Activated T-cell treated with anti-CD3 and anti-CD28 coated beads for 24 hours (primary cell): ENCODE measurements around the gene EPC1.
"Not testable (repeated sequence)": the region's sequence is repeated elsewhere in the genome, so short reads cannot be mapped to it uniquely, and the experiment has no call there.

Experiments
- DNase-seq: peaks from one replicate; pipeline ENCODE4 v3.0.0-alpha.2; 2020; ENCODE audit warnings: low read depth

Gene EPC1

GRCh38 chr10:32234471-32234870 lies 112.5 kb downstream of the EPC1 start:
- DNase-seq, result no peak

- not testable (repeated sequence) for DNase-seq
These were observed 113.6 kb downstream of the EPC1 start for GRCh38 chr10:32233375-32233774.

GRCh38 chr10:32232378-32232777 lies 114.6 kb downstream of the EPC1 start:
- DNase-seq, result no peak

- DNase-seq, result not testable (repeated sequence)
These were observed 117.2 kb downstream of the EPC1 start for GRCh38 chr10:32229788-32230187.

- DNase-seq, result no peak
These were observed 117.8 kb downstream of the EPC1 start for GRCh38 chr10:32229170-32229569.

DNA sequence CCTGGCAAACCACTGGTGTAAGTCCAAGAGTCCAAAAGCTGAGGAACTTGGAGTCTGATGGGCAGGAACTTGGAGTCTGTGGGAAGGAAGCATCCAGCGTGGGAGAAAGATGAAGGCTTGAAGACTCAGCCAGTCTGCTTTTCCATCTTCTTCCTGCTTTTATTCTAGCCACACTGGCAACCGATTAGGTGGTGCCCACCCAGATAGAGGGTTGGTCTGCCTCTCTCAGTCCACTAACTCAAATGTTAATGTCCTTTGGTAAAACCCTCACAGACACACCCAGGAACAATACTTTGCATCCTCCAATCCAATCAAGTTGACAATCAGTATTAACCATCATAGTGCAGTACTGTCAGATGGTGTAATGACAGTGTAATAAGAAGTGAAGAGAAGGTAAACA lies 119.2 kb downstream of the EPC1 start:
- no peak for DNase-seq

DNA sequence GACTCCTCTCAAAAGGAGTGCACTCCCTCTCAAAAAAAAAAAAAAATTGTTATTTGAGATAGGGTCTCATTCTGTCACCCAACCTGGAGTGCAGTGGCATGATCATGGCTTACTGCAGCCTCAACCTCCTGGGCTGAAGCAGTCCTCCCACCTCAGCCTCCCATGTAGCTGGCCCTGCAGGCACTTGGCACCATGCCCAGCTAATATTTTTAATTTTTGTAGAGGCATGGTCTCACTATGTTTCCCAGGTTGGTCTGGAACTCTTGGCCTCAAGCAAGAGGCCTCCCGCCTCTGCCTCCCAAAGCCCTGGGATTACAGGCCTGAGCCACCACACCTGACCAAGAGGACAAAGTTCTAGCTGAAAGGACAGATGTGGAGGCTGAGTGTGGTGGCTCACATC lies 120.3 kb downstream of the EPC1 start:
- no peak for DNase-seq

- no peak for DNase-seq
These were observed 121.0 kb downstream of the EPC1 start for GRCh38 chr10:32225976-32226375.

DNA sequence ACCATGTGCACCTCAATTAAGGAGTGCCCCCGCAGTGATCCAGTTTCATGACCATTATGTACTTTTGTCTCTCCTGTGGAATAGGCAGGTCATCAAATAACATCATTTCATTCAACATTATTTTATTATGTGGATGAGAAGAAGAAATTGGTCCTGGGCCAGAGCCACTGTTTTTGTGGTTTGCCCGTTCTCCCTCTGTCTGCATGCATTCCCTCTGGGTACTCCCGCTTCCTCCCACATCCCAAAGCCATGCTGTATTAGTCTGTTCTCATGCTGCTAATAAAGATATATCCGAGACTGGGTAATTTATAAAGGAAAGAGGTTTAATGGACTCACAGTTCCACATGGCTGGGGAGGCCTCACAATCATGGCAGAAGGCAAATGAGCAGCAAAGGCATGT lies 124.6 kb downstream of the EPC1 start:
- DNase-seq, result not testable (repeated sequence)

DNA sequence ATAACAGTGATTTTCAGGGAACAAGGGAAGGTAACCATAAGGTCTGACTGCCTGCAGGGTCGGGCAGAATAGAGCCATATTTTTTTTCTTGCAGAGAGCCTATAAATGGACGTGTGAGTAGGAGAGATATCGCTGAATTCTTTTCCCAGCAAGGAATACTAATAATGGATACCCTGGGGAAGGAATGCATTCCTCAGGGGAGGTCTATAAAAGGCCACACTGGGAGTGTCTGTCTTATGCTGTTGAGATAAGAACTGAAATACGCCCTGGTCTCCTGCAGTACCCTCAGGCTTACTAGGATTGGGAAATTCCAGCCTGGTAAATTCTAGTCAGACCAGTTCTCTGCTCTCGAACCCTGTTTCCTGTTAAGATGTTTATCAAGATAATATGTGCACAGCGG lies 127.8 kb downstream of the EPC1 start:
- DNase-seq, result not testable (repeated sequence)

DNA sequence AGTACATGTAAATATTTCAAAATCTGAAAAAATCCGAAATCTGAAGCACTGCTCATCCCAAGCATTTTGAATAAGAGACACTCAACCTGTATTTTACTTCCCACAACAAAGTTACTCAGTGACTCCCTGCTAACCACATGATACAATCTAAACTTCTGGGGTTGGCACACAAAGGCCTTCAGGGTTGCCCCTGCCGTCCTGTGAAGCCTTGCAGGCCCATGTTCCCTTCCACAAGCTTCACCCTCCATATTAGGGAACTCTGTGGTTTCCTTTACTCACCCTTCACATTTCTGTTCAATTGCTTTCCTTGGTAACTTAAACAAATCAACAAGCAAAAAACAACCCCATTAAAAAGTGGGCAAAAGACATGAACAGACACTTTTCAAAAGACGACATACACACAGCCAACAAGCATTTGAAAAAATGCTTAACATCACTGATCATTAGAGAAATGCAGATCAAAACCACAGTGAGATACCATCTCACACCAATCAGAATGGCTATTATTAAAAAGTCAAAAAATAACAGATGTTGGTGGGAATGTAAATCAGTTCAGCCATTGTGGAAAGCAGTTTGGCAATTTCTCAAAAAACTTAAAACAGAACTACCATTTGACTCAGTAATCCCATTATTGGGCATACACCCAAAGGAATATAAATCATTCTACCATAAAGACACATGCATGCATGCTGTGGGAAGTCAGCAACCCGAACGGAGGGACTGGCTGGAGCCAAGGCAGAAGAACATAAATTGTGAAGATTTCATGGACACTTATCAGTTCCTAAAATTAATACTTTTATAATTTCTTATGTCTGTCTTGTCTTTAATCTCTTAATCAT lies 128.5 kb downstream of the EPC1 start:
- not testable (repeated sequence) for DNase-seq
